ENCODE results near the gene PLIN4. TPM values are rescaled to one million over a fixed set of nuclear protein-coding genes. Genes with fewer than 3 reads are reported as not detected.

Gene PLIN4
- polyA plus RNA-seq, 3 donors, result 73.6 to 954 (median 135) TPM

GRCh38 chr19:4511300-4512054 is 6.8 kb downstream of the PLIN4 start:
- WGBS, 3 donors, result 75 to 88% (median 88%) methylated on average over 27 of the region's 27 CpGs

GRCh38 chr19:4510435-4511255 is 7.6 kb downstream of the PLIN4 start:
- WGBS, 3 donors, result 78 to 89% (median 87%) methylated on average over 37 of the region's 37 CpGs
- H3K27ac ChIP-seq (ENCODE audit: low read depth, low read length), result no peak overlapping the region

More at GRCh38 chr19:4511300-4512054, 6.8 kb downstream of the PLIN4 start:
- no peak overlapping the region for H3K27ac ChIP-seq (ENCODE audit: low read depth, low read length)

GRCh38 chr19:4508698-4509097 is 9.6 kb downstream of the PLIN4 start:
- H3K27ac ChIP-seq (ENCODE audit: low read depth, low read length), result no peak overlapping the region

GRCh38 chr19:4507804-4508203 is 10.5 kb downstream of the PLIN4 start:
- 62 to 75% (median 67%) methylated on average over 17 of the region's 17 CpGs for WGBS, 3 donors
- H3K27ac ChIP-seq (ENCODE audit: low read depth, low read length), result no peak overlapping the region

More at GRCh38 chr19:4508698-4509097, 9.6 kb downstream of the PLIN4 start:
- WGBS, 3 donors, result 77 to 86% (median 82%) methylated on average over 20 to 21 of the region's 21 CpGs

- WGBS, 3 donors, result 79 to 84% (median 82%) methylated on average over 12 of the region's 12 CpGs
- no peak overlapping the region for H3K27ac ChIP-seq (ENCODE audit: low read depth, low read length)
Measured at GRCh38 chr19:4507150-4507452, 11.2 kb downstream of the PLIN4 start.

- no peak overlapping the region for H3K27ac ChIP-seq (ENCODE audit: low read depth, low read length)
- 82 to 89% (median 83%) methylated on average over 17 of the region's 17 CpGs for WGBS, 3 donors
Measured at GRCh38 chr19:4506449-4507149, 11.7 kb downstream of the PLIN4 start.

- no peak overlapping the region for H3K27ac ChIP-seq (ENCODE audit: low read depth, low read length)
- 92 to 97% (median 95%) methylated on average over 34 of the region's 34 CpGs for WGBS, 3 donors
Measured at GRCh38 chr19:4505570-4506448, 12.5 kb downstream of the PLIN4 start.

GRCh38 chr19:4504891-4505569 is 13.3 kb downstream of the PLIN4 start:
- no peak overlapping the region for H3K27ac ChIP-seq (ENCODE audit: low read depth, low read length)
- 65 to 95% (median 68%) methylated on average over 15 of the region's 15 CpGs for WGBS, 3 donors

- 74 to 87% (median 81%) methylated on average over 21 to 23 of the region's 23 CpGs for whole genome bisulfite sequencing, 3 donors
- no peak overlapping the region for H3K27ac ChIP-seq (ENCODE audit: low read depth, low read length)
Measured at GRCh38 chr19:4504297-4504701, 14.0 kb downstream of the PLIN4 start.

- 75 to 91% (median 80%) methylated on average over 10 of the region's 10 CpGs for WGBS, 3 donors
- H3K27ac ChIP-seq (ENCODE audit: low read depth, low read length), result no peak overlapping the region
Measured at GRCh38 chr19:4503825-4504170, 14.5 kb downstream of the PLIN4 start.

- no peak overlapping the region for H3K27ac ChIP-seq (ENCODE audit: low read depth, low read length)
- WGBS, 3 donors, result 80 to 91% (median 86%) methylated on average over 24 to 25 of the region's 25 CpGs
Measured at GRCh38 chr19:4503132-4503824, 15.0 kb downstream of the PLIN4 start.

- WGBS, 3 donors, result 77 to 87% (median 84%) methylated on average over 37 of the region's 37 CpGs
Measured at GRCh38 chr19:4502282-4503131, 15.8 kb downstream of the PLIN4 start.

GRCh38 chr19:4501691-4502090 is 16.6 kb downstream of the PLIN4 start:
- no peak overlapping the region for H3K27ac ChIP-seq (ENCODE audit: low read depth, low read length)
- WGBS, 3 donors, result 84 to 87% (median 84%) methylated on average over 17 to 25 of the region's 25 CpGs

More at GRCh38 chr19:4502282-4503131, 15.8 kb downstream of the PLIN4 start:
- H3K27ac ChIP-seq (ENCODE audit: low read depth, low read length), result no peak overlapping the region

GRCh38 chr19:4500841-4501591 is 17.3 kb downstream of the PLIN4 start:
- 89 to 92% (median 91%) methylated on average over 27 to 29 of the region's 29 CpGs for WGBS, 3 donors
- H3K27ac ChIP-seq (ENCODE audit: low read depth, low read length), result no peak overlapping the region

- WGBS, 3 donors, result 92 to 95% (median 95%) methylated on average over 15 of the region's 15 CpGs
- H3K27ac ChIP-seq (ENCODE audit: low read depth, low read length), result no peak overlapping the region
Measured at GRCh38 chr19:4499855-4500254, 18.4 kb downstream of the PLIN4 start.

GRCh38 chr19:4499318-4499717 is 19.0 kb downstream of the PLIN4 start:
- 96 to 98% (median 96%) methylated on average over 22 to 23 of the region's 23 CpGs for WGBS, 3 donors
- H3K27ac ChIP-seq (ENCODE audit: low read depth, low read length), result no peak overlapping the region

Measured in adipose tissue (tissue), 3 donors.